ENCODE results near the gene PRKCB.
"Not testable (repeated sequence)": the region's sequence is repeated elsewhere in the genome, so short reads cannot be mapped to it uniquely, and the experiment has no call there.

The PRKCB gene

GRCh38 chr16:24141466-24141865, 305.7 kb downstream of the PRKCB start:
- DNase-seq = no peak

GRCh38 chr16:24141917-24142316, 306.1 kb downstream of the PRKCB start:
- no peak for DNase-seq

DNA sequence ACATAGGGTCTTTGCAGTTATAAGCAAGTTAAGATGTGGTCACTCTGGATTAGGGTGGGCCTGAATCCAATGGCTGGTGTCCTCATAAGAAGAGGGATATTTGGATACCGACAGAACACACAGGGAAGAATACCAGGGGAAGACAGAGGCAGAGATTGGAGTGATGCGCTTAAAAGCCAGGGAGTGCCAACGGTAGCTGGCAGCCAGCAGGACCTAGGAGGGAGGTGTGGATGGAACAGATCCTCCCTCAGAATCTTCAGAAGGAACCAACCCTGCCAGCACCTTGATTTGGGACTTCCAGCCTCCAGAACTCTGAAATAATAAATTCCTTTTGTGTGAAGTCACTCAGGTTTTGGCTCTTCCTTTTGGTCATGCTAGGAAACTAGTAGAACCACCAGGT, 310.1 kb downstream of the PRKCB start:
- no peak for DNase-seq

DNA sequence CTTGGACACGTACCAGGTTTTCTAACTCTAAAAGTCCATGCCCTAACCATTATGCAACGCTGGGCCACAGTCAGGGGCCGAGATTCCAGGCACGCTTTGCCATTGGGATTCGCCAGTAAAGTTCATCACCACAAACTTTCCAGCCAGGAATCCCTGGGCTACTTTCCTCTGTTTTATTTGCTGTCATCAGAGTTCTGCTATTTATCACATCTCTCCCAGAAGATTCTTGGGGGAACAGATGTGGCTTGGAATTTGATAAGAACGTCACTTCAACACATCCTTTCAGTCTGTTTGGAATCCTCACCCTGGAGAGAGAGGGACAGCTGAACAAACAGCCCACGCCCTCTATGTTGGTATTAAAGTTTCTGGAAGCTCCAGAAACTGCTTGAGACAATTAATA, 310.7 kb downstream of the PRKCB start:
- DNase-seq = no peak

DNA sequence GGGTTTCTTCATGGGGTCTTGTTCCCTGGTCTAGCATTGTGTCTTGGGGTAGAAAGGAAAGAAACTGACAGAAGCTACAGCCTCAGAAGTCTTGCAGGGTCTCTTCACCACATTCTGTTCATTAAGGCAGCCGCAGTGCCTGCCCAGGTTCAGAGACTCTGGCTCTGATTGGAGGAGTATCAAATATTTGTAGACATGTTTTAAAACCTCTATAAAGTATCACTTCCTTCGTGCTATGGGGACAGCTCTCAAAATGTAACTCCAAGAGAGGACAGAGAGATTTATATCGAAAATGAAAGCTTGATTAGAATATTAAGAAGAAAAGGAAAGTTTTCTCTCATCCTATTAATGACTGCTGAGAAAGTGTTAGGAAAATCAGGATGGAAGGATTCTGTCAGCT, 313.3 kb downstream of the PRKCB start:
- DNase-seq = no peak

DNA sequence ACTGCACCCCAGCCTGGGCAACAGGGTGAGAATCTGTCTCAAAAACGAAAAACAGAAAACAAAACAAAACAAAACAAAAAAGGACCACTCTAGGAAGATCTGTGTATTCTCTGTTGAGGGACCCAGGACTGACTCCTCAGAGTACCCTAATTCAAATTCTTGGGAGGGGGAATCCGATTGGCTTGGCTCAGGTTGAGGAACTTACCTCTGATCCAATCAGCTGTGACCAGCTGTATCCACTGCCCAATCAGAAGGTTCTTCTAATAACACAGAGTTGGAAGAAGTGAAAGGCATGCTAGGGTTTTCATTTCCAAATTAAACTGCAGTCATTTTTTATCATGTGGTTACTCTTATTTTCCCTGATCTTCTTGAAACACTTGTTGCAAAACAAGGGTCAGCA, 314.5 kb downstream of the PRKCB start:
- no peak for DNase-seq

GRCh38 chr16:24151482-24151939, 315.7 kb downstream of the PRKCB start:
- DNase-seq = no peak

DNA sequence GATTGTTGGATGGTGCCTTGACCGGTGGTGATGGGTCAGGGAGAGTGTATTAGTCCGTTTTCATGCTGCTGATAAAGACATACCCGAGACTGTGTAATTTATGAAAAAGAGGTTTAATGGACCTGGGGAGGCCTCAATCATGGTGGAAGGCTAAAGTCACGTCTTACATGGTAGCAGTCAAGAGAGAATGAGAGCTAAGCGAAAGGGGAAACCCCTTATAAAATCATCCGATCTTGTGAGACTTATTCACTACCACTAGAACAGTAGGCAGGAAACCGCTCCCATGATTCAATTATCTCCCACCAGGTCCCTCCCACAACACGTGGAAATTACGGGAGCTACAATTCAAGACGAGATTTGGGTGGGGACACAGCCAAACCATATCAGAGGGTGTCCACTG, 316.3 kb downstream of the PRKCB start:
- not testable (repeated sequence) for DNase-seq

GRCh38 chr16:24152826-24153225, 317.0 kb downstream of the PRKCB start:
- DNase-seq = no peak

GRCh38 chr16:24156777-24157176, 321.0 kb downstream of the PRKCB start:
- no peak for DNase-seq

- DNase-seq = no peak
These were observed 328.2 kb downstream of the PRKCB start for GRCh38 chr16:24163935-24164334.

- DNase-seq = no peak
These were observed 328.6 kb downstream of the PRKCB start for GRCh38 chr16:24164416-24164815.

GRCh38 chr16:24165273-24165672, 329.5 kb downstream of the PRKCB start:
- DNase-seq = no peak

GRCh38 chr16:24166661-24167528, 331.1 kb downstream of the PRKCB start:
- DNase-seq = no peak

- no peak for DNase-seq
These were observed 333.1 kb downstream of the PRKCB start for GRCh38 chr16:24168856-24169255.

DNA sequence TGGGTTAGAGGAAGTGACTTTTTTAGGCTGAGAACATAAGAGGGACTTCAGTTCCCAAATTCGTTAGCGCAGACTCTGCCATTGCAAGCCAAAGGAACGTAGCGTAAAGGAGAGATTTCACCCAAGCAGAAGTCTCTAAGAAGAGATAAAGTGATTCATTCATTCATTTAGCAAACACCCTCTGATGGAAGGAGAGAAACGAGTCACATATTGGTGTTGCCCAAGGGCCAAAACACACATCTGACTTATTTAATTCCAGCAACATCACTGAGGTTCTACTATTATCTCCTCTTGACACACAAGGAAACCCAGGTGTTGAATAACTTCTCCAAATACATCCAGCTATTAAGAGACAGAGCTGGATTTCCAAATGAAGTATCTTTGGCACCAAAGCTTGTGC, 334.6 kb downstream of the PRKCB start:
- no peak for DNase-seq

DNA sequence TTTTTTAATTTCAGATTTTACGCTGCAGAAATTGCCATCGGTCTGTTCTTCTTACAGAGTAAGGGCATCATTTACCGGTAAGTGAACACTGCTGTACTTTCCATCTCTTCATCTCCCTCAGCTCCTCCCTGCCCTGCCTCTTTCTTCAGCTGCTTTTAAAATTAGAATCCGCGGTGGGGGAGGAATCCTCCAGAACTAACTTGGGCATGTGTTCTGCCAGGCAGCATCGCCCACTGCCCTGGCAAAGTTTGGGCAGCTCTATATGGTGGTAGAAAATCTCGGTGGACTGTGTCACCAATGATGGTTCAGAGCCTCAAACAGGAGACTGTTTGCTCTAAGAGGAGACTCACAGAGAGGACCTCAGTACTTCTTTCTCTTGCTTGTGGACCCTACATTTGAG, 338.7 kb downstream of the PRKCB start:
- DNase-seq = no peak

DNA sequence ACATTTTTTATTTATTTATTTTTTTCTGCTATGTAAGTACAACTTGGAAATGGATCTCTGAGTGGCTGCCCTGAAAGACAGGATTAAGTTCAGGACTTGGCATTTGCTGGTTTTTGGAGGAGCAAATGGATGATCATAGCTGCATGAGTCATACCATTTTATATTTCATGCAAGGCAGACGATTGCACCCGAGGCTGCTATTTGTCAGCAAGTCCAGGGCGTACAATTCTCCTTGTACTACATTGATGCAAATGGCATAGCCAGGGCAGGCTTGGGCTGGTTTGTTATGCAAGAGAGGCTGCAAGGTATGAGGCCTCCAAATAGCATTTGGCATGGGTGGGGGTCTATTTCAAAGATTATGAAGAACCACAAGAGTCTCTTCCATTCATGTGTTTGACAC, 339.2 kb downstream of the PRKCB start:
- DNase-seq = no peak

- no peak for DNase-seq
These were observed 342.7 kb downstream of the PRKCB start for GRCh38 chr16:24178496-24178895.

DNA sequence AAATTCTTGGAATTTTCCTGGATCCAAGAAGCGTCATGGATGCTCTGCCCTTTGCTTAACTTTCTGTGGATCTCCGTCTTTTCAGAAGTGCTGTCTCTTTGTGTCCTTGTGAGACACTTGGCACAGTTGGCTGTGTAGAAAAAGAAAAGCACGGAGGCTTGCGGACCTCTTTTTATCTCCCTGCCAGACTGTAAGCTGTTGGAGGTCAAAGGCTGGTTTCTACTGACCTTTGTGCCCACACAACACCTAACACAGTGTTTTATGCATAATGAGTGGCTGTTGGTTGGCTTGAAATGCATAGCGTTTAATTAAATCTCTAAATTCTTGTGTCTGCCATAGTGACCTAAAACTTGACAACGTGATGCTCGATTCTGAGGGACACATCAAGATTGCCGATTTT, 344.7 kb downstream of the PRKCB start:
- DNase-seq = no peak

- DNase-seq = no peak
These were observed 352.3 kb downstream of the PRKCB start for GRCh38 chr16:24188021-24188542.

DNA sequence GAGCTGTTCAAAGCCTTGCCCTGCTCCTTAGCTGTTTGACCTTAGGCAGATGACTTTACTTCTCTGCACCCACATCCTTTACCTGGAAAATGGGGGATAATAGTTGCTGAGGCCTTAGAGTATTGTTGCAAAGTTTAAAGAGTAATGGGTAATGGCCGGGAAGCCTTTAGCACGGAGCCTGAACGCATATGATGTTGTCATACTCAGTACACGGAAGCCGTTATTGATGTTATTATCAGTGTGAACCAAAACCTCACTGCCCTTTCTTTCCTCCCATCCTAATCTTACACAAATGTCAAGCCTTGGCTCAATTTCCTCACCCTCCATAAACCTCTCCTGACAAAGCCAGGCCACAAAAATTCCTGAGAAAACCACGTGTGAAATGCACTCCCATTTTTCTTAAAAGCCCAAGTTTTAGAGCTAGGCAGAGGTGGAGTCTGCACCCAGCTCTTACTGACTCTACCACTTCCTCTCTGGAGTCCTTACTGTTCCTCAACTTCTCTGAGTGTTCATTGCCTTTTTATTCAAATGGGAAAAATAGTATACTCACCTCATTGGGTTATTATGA, 353.1 kb downstream of the PRKCB start:
- DNase-seq = no peak

- DNase-seq = no peak
These were observed 354.2 kb downstream of the PRKCB start for GRCh38 chr16:24189941-24190340.

DNA sequence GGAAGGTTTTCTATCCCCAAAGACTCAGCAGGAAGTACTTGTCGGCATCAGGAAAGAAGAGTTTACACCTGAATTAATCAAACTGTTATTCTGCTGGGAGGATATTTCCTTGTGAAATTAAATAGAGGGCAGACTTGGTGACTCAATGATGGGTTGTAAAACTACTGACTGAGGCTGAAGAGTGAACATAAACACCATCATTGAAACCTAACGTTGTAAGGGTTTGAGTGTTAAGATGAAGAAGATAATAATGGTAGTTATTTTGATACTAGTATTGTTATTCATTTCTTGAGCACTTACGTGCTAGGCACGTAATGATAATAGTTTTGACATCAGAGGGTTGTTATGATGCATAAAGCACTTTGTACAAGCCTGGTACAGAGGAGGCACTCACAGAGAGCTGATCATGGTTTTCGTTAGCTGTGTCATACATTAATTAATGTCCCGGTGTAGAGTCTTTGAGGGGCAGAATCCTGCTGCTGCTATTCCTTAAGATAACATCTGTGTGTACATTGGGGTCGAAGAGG, 356.2 kb downstream of the PRKCB start:
- DNase-seq = no peak

All from left hindlimb (tissue), 1 donor.